Measurements from ENCODE around the gene RPL11.
"Not testable (repeated sequence)": the region's sequence is repeated elsewhere in the genome, so short reads cannot be mapped to it uniquely, and the experiment has no call there.

The RPL11 gene

GRCh38 chr1:23687680-23688079 lies 3.9 kb upstream of the RPL11 start:
- DNase-seq: not testable (repeated sequence)

DNA sequence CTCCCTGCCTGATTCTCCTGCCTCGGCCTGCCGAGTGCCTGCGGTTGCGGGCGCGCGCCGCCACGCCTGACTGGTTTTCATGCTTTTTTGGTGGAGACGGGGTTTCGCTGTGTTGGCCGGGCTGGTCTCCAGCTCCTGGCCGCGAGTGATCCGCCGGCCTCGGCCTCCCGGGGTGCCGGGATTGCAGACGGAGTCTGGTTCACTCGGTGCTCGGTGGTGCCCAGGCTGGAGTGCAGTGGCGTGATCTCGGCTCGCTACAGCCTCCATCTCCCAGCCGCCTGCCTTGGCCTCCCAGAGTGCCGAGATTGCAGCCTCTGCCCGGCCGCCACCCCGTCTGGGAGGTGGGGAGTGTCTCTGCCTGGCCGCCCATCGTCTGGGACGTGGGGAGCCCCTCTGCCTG lies 3.3 kb upstream of the RPL11 start:
- DNase-seq: not testable (repeated sequence)

DNA sequence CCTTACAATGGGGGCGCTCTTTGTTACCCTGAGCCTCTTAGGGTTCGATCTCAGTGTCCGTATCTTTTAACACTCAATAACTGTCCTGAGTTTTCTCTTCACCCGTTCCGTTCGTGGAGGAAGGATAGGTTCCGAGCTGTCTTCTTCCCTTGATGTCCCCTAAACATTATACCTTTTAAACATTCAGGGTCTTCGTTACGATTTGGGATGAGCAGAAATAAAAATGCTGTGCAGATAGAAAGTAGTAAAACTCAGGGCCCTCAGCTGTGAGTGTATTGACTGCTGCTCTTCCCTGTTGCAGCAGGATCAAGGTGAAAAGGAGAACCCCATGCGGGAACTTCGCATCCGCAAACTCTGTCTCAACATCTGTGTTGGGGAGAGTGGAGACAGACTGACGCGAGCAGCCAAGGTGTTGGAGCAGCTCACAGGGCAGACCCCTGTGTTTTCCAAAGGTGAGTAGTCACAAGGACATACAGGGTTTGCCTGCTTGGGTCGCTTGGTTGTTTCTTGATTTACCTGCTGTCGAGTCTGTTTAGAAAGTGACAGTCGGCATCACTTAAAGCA lies 784 bp downstream of the RPL11 start:
- no peak for DNase-seq

- no peak for DNase-seq
Measured at GRCh38 chr1:23693599-23693998, 2.0 kb downstream of the RPL11 start.

- DNase-seq: no peak
Measured at GRCh38 chr1:23694371-23694770, 2.8 kb downstream of the RPL11 start.

GRCh38 chr1:23695667-23696066 lies 4.1 kb downstream of the RPL11 start:
- no peak for DNase-seq

- no peak for DNase-seq
Measured at GRCh38 chr1:23696335-23696989, 4.9 kb downstream of the RPL11 start.

DNA sequence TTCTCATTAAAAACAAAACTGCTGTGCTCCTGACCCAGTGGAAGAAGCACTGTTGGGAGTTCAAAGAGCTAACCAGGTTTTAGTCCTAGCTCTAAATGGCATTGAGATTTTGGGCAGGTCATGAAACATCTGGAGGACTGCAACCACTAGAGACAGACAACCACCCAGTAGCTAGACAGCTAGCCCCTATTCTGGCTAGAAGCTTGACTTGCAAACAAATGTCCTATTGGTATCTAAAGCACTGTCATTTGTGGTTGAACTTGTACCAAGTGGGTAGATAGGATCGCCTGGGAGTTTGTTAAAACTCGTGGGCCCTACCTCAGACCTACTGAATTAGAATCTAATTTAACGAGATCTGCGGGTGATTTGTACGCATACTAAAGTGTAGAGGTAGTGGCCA lies 6.9 kb downstream of the RPL11 start:
- DNase-seq: no peak

- no peak for DNase-seq
Measured at GRCh38 chr1:23699280-23700179, 7.9 kb downstream of the RPL11 start.

DNA sequence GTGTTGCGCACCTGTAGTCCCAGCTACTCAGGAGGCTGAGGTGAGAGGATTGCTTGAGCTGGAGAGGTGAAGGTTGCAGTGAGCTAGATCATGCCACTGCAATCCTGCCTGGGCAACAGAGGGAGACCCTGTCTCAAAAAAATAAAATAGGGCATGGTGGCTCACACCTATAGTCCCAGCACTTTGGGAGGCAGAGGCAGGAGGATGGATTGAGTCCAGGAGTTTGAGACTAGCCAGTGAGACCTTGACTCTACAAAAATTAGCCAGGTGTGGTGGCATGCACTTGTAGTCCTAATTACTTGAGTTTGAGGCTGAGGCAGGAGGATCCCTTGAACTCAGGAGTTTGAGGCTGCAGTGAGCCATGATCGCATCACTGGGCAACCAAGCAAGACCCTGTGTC lies 9.7 kb downstream of the RPL11 start:
- no peak for DNase-seq

GRCh38 chr1:23701996-23702395 lies 10.4 kb downstream of the RPL11 start:
- no peak for DNase-seq

GRCh38 chr1:23704834-23705495 lies 13.4 kb downstream of the RPL11 start:
- no peak for DNase-seq

- no peak for DNase-seq
Measured at GRCh38 chr1:23709229-23709628, 17.6 kb downstream of the RPL11 start.

- DNase-seq: no peak
Measured at GRCh38 chr1:23718482-23718881, 26.9 kb downstream of the RPL11 start.

DNA sequence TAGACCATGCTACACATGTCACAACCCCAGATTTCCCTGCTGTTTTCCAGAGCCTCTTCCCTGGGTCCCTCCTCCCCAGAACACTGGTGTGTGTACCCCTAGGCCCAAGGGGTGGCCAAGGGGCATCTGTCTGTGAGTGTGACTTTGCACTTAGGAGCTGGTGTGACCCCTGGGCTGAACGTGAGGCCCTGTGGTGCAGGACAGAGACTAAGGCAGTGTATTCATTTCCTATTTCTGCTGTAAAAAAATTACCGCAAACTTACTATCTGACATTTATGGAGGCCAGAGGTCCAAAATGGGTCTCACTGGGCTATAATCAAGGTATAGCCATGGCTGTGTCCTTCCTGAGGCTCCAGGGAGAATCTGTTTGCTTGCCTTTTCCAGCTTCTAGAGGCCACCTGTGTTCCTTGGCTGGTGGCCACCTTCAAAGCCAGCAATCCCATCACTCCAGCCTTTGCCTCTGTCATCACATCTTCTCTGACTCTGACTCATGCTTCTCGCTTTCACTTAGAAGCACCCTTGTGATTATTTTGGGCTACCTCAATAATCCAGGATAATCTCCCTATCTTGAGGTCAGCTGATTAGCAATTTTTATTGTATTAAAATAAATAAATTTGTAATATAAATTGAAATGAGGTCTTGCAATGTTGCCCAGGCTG lies 27.7 kb downstream of the RPL11 start:
- DNase-seq: no peak

DNA sequence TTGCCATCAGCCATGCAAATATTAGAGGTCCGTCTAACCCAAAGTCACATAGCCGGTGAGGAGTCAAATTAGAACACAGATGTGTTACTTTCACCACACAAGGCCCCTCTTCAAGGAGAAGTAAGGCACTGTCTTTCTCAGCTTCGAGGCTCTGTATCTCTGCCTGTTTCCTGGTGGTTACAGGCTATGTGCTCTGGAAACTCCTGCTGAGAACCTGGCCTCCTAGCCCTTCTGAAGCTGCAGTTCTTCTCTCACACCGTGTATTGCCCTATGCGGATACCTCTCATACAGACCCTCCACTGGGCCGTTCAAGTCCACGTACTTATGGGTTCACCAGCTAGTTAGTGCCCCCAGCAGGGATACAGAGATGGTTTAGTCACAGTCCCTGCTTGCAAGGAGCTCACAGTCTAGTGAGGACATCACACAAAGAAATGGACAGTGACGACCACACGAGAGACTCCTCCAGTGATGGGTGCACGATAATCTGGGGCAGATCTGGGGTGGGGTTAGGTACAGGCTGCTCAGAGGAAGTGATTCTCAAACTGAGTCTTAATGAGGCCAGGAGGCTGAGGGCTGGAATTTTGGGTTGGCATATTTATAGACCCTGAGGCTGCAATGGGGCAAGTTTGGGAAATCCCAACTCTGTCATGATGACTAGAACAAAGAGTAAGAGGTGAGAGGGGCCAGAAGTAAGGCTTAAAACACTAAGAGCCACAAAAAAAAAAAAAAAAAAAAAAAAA lies 28.8 kb downstream of the RPL11 start:
- DNase-seq: peak in 1 of 2 donors; percentile 22

- no peak for DNase-seq
Measured at GRCh38 chr1:23722652-23723051, 31.0 kb downstream of the RPL11 start.

DNA sequence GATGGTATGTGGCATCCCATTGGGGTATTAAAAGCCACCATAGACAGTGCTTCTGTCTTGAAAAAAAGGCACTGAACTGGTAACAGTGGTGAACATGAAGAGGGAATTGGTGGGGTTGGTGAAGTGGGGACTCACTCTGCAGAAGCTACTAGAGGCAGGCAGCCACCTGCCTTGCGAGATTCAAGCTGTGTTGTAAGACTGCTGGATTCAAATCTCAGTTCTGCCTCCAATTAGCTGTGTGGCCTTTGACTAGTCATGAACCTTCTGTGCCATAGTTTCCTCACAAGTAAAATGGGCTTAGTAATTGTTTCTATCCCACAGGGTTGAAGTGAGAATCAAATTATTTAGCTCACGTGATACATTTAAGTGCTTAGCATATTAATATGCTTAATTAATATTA lies 35.1 kb downstream of the RPL11 start:
- DNase-seq: no peak

GRCh38 chr1:23727362-23727811 lies 35.8 kb downstream of the RPL11 start:
- no peak for DNase-seq

GRCh38 chr1:23732363-23733224 lies 41.0 kb downstream of the RPL11 start:
- no peak for DNase-seq

DNA sequence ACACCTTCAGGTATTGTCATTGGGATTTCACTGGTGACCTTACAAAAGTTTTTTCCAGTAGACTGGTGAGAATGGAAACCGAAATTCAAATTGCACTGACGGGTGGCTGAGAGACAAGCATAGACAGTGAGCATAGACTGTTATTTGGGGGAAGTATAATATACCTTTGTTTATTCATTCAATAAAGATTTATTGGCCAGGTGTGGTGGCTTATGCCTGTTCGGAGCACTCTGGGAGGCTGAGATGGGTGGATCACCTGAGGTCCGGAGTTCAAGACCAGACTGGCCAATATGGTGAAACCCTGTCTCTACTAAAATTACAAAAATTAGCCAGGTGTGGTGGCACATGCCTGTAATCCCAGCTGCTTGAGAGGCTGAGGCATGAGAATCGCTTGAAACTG lies 41.7 kb downstream of the RPL11 start:
- not testable (repeated sequence) for DNase-seq

All from stimulated activated CD4-positive, alpha-beta T cell treated with anti-CD3 and anti-CD28 coated beads, Interleukin-2, amount 100 ng/mL, for 48 hours (primary cell).